Measurements from ENCODE around the gene MOGAT1.
"Not testable (repeated sequence)": the region's sequence is repeated elsewhere in the genome, so short reads cannot be mapped to it uniquely, and the experiment has no call there.

The MOGAT1 gene

GRCh38 chr2:222752746-222753145 lies 81.3 kb downstream of the MOGAT1 start:
- Histone ChIP-seq H3K9ac (ENCODE audit: low read depth, low read length) (no peak overlapping the region), H3K9me3 (ENCODE audit: control insufficient read depth, insufficient read depth, low read length) (no peaks in the 10 kb centered on the region), H3K4me1 (ENCODE audit: insufficient read depth, low read length) (peaks cover 23% of the 10 kb centered on the region; the same call in 1 of the 2 replicates), H3K36me3 (ENCODE audit: insufficient read depth, low read length) (no peaks in the 10 kb centered on the region)

- Histone ChIP-seq H3K9me3 (ENCODE audit: control insufficient read depth, insufficient read depth, low read length) (no peaks in the 10 kb centered on the region), H3K4me1 (ENCODE audit: insufficient read depth, low read length) (peaks cover 18% of the 10 kb centered on the region; the same call in 1 of the 2 replicates), H3K9ac (ENCODE audit: low read depth, low read length) (no peak overlapping the region), H3K36me3 (ENCODE audit: insufficient read depth, low read length) (no peaks in the 10 kb centered on the region)
Observed at GRCh38 chr2:222753251-222753824, 81.9 kb downstream of the MOGAT1 start.

- Histone ChIP-seq H3K9ac (ENCODE audit: low read depth, low read length) (no peak overlapping the region), H3K4me1 (ENCODE audit: insufficient read depth, low read length) (peaks cover 18% of the 10 kb centered on the region; the same call in 1 of the 2 replicates), H3K36me3 (ENCODE audit: insufficient read depth, low read length) (no peaks in the 10 kb centered on the region), H3K9me3 (ENCODE audit: control insufficient read depth, insufficient read depth, low read length) (no peaks in the 10 kb centered on the region)
Observed at GRCh38 chr2:222754324-222754930, 83.0 kb downstream of the MOGAT1 start.

- H3K4me1 ChIP-seq (ENCODE audit: insufficient read depth, low read length), result peaks cover 18% of the 10 kb centered on the region; the same call in 1 of the 2 replicates
- H3K36me3 ChIP-seq (ENCODE audit: insufficient read depth, low read length), result not testable (repeated sequence)
Observed at GRCh38 chr2:222755593-222755992, 84.1 kb downstream of the MOGAT1 start.

GRCh38 chr2:222756362-222756831 lies 84.9 kb downstream of the MOGAT1 start:
- Histone ChIP-seq H3K9ac (ENCODE audit: low read depth, low read length) (no peak overlapping the region), H3K36me3 (ENCODE audit: insufficient read depth, low read length) (no peaks in the 10 kb centered on the region), H3K9me3 (ENCODE audit: control insufficient read depth, insufficient read depth, low read length) (no peaks in the 10 kb centered on the region), H3K4me1 (ENCODE audit: insufficient read depth, low read length) (peaks cover 18% of the 10 kb centered on the region; the same call in 1 of the 2 replicates)

More at GRCh38 chr2:222755593-222755992, 84.1 kb downstream of the MOGAT1 start:
- H3K9ac ChIP-seq (ENCODE audit: low read depth, low read length); H3K9me3 ChIP-seq (ENCODE audit: control insufficient read depth, insufficient read depth, low read length): not testable (repeated sequence)

GRCh38 chr2:222756951-222757650 lies 85.6 kb downstream of the MOGAT1 start:
- H3K9me3 ChIP-seq (ENCODE audit: control insufficient read depth, insufficient read depth, low read length), result no peaks in the 10 kb centered on the region
- peaks cover 18% of the 10 kb centered on the region; the same call in 1 of the 2 replicates for H3K4me1 ChIP-seq (ENCODE audit: insufficient read depth, low read length)
- H3K9ac ChIP-seq (ENCODE audit: low read depth, low read length), result no peak overlapping the region
- no peaks in the 10 kb centered on the region for H3K36me3 ChIP-seq (ENCODE audit: insufficient read depth, low read length)
